Mesodermal cell (in vitro differentiated cells): ENCODE data around the gene MORN1.

Experiments used
- H3K27ac ChIP-seq: 2 replicates; pipeline ENCODE4 v1.7.0; 2013; ENCODE audit warnings: mild to moderate bottlenecking, low read depth, low read length, moderate library complexity; ENCODE audit not compliant: severe bottlenecking
- H3K36me3 ChIP-seq: 2 replicates; pipeline ENCODE4 v1.7.1; 2013; ENCODE audit warnings: mild to moderate bottlenecking, low read length, moderate library complexity; ENCODE audit not compliant: control insufficient read depth, insufficient read depth
- H3K4me1 ChIP-seq: one replicate; pipeline ENCODE4 v1.7.1; 2013; ENCODE audit warnings: mild to moderate bottlenecking, low read length; ENCODE audit not compliant: insufficient read depth, control insufficient read depth, poor library complexity, severe bottlenecking
- H3K4me3 ChIP-seq: 2 replicates; pipeline ENCODE4 v1.7.0; 2013; ENCODE audit warnings: low read length, control low read depth, mild to moderate bottlenecking; ENCODE audit not compliant: insufficient read depth, poor library complexity, severe bottlenecking; ENCODE audit errors: extremely low read depth
- H3K9me3 ChIP-seq: 2 replicates; pipeline ENCODE4 v1.7.1; 2013; ENCODE audit warnings: mild to moderate bottlenecking, low read length, moderate library complexity; ENCODE audit not compliant: control insufficient read depth
- WGBS, 2 experiments: methylation state at CpG; one replicate each; pipeline ENCODE4 v1.1.5; 2013; ENCODE audit warnings: missing lambda C conversion rate in 2 of 2; ENCODE audit not compliant: insufficient coverage in 2 of 2; 5-methylcytosine and 5-hydroxymethylcytosine counted together

MORN1 gene

DNA sequence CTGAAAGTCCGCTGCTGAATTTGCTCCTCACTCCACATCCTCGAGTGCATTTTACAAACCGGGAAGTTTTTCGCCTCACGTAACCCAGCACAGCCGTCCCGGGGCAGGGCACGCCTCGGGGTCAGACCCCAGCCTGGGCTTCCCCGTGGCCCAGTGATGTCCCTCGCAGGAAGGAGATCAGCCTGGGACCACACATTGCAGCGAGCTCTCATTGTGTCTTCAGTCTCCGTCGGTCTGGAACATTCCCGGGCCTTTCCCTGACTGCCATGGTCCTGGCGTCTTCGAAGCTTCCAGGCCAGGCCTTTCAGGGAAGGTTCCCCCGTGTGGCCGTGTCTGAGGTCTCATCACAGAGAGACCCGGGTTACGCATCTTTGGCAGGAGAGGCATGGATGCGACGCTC lies 43.5 kb downstream of the MORN1 start:
- no peak overlapping the region for H3K4me3 ChIP-seq
- no peaks in the 10 kb centered on the region for H3K36me3 ChIP-seq
- H3K4me1 ChIP-seq = no peaks in the 10 kb centered on the region
- H3K27ac ChIP-seq = no peak overlapping the region
- WGBS, 2 experiments = 86 to 95% methylated on average over 22 to 23 of the region's 23 CpGs
- H3K9me3 ChIP-seq = no peaks in the 10 kb centered on the region

- H3K36me3 ChIP-seq = no peaks in the 10 kb centered on the region
- 92 to 96% methylated on average over 9 to 10 of the region's 13 CpGs for WGBS, 2 experiments
- no peak overlapping the region for H3K4me3 ChIP-seq
- no peaks in the 10 kb centered on the region for H3K4me1 ChIP-seq
- H3K9me3 ChIP-seq = no peaks in the 10 kb centered on the region
- no peak overlapping the region for H3K27ac ChIP-seq
Observed at GRCh38 chr1:2347409-2347785, 44.0 kb downstream of the MORN1 start.

DNA sequence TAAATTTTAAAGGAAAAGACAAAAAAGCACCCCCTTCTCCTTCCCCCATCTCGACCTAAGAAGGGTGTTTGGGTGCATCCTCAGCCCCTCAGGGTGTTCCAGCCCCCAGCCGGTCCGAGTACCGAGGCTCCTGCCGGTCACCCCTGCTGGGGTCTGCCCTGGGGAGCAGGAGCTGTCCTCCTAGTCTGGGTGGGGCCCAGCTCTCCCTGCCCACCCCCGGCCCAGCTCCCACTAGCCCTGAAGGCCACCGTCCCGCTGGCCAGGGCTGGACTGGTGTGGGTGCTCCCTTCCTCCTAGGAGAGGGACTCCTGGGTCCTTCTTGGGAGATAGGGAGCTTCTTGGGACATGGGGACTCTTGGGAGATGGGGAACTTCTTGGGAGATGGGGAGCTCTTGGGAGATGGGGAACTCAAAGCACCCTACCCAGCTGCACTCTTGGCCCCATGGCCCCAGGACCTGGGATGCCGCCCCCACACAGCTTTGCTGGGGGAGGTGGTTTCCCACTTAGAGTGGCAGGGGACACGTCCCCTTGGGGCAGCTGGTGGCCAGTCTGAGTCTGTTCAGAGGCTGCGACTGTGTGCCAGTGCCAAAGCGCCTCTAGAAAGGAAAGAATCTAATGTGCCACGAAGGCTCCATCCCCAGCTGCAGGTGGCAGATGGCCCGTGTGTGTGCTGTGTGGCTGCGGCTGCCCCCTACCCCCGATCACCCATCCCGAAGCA lies 44.5 kb downstream of the MORN1 start:
- 88 to 93% methylated on average over 14 to 15 of the region's 17 CpGs for WGBS, 2 experiments
- Histone ChIP-seq H3K36me3 (no peaks in the 10 kb centered on the region), H3K9me3 (no peaks in the 10 kb centered on the region), H3K27ac (no peak overlapping the region), H3K4me3 (no peak overlapping the region), H3K4me1 (no peaks in the 10 kb centered on the region)

- no peak overlapping the region for H3K27ac ChIP-seq
- H3K4me3 ChIP-seq = no peak overlapping the region
- no peaks in the 10 kb centered on the region for H3K4me1 ChIP-seq
- no peaks in the 10 kb centered on the region for H3K9me3 ChIP-seq
- no peaks in the 10 kb centered on the region for H3K36me3 ChIP-seq
- 94 to 95% methylated on average over 23 to 24 of the region's 24 CpGs for WGBS, 2 experiments
Observed at GRCh38 chr1:2345297-2346075, 45.9 kb downstream of the MORN1 start.

- Histone ChIP-seq H3K27ac (no peak overlapping the region), H3K4me1 (no peaks in the 10 kb centered on the region), H3K9me3 (no peaks in the 10 kb centered on the region), H3K4me3 (no peak overlapping the region), H3K36me3 (no peaks in the 10 kb centered on the region)
- WGBS, 2 experiments = 91 to 92% methylated on average over 29 of the region's 29 CpGs
Observed at GRCh38 chr1:2344744-2345296, 46.5 kb downstream of the MORN1 start.

DNA sequence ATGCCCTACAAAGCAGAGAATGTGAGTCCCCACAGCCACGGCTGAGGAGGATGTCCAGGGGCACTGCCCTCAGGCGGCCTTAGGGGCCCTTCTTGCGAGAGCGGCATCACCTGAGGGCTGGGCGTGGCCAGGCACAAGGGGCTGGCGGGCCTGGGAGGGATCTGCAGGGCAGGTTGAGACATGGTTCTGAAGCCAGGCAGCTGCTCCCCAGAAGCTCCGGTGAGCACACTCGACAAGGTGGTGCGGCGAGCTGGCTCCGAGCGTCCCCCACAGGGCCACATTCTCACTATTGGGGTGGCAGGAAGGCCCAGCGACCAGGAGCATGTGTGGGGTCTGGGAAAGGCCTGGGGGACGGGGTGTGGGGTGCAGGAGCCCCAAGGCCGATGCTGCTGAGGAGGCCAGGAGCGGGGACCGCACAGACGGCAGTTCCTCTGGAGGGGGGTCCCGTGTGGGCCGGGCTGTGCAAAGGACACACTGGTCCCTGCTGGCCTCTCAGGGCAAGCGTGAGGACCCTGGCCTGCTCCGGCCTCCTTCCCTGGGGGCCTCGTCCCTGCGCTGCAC lies 47.2 kb downstream of the MORN1 start:
- Histone ChIP-seq H3K4me3 (no peak overlapping the region), H3K27ac (no peak overlapping the region)
- 95 to 97% methylated on average over 23 of the region's 24 CpGs for WGBS, 2 experiments

GRCh38 chr1:2343023-2343935 lies 48.1 kb downstream of the MORN1 start:
- H3K27ac ChIP-seq = no peak overlapping the region
- no peak overlapping the region for H3K4me3 ChIP-seq
- H3K36me3 ChIP-seq = no peaks in the 10 kb centered on the region
- H3K4me1 ChIP-seq = no peaks in the 10 kb centered on the region
- 91 to 92% methylated on average over 36 to 39 of the region's 39 CpGs for WGBS, 2 experiments
- no peaks in the 10 kb centered on the region for H3K9me3 ChIP-seq

More for the DNA sequence above, 47.2 kb downstream of the MORN1 start:
- Histone ChIP-seq H3K36me3 (no peaks in the 10 kb centered on the region), H3K9me3 (no peaks in the 10 kb centered on the region), H3K4me1 (no peaks in the 10 kb centered on the region)

- no peak overlapping the region for H3K27ac ChIP-seq
- H3K9me3 ChIP-seq = no peaks in the 10 kb centered on the region
- 92 to 94% methylated on average over 16 to 20 of the region's 21 CpGs for WGBS, 2 experiments
- no peaks in the 10 kb centered on the region for H3K4me1 ChIP-seq
- no peak overlapping the region for H3K4me3 ChIP-seq
- no peaks in the 10 kb centered on the region for H3K36me3 ChIP-seq
Observed at GRCh38 chr1:2342384-2343022, 48.9 kb downstream of the MORN1 start.

- no peaks in the 10 kb centered on the region for H3K9me3 ChIP-seq
- 94 to 96% methylated on average over 29 of the region's 29 CpGs for WGBS, 2 experiments
- no peak overlapping the region for H3K4me3 ChIP-seq
- no peaks in the 10 kb centered on the region for H3K36me3 ChIP-seq
- H3K4me1 ChIP-seq = no peaks in the 10 kb centered on the region
- no peak overlapping the region for H3K27ac ChIP-seq
Observed at GRCh38 chr1:2341706-2342383, 49.5 kb downstream of the MORN1 start.
